ENCODE results near the gene PRKAG3.

DNA sequence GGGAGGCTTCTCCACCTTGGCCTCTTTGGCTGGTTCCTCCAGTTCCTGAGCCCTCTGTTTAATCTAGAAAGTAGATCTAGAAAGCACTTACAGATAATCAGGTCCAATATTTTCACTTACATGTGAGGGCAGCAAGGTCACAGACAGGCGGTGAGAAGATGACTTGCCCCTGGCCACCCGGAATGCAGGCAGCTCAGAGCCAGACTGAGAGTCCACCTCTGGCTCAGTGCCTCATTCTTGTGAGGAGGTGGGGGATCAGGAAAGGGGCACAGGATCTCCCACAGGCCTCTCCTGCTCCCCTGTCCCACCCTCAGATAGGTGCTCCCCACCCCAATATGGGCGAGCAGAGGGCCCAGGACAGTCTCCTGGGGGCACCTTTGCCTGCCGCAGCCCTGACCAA lies 33.8 kb upstream of the PRKAG3 start:
- TF ChIP-seq POLR2AphosphoS5 (IDR thresholded peaks at IDR 0.05; ENCODE audit: borderline replicate concordance, low read depth, low read length), result no peak
- no peak for TF ChIP-seq EZH2 (IDR thresholded peaks at IDR 0.05)
- TF ChIP-seq FOXP2 (optimal IDR thresholded peaks at IDR 0.05; ENCODE audit: control extremely low read depth, extremely low read length, insufficient read depth), result no peak
